ENCODE data around the gene IQCC. TPM values are rescaled to one million over a fixed set of nuclear protein-coding genes. Genes with fewer than 3 reads are reported as not detected.

IQCC gene
- total RNA-seq, 2 experiments from 2014 or later = 2.4 to 3.2 TPM

DNA sequence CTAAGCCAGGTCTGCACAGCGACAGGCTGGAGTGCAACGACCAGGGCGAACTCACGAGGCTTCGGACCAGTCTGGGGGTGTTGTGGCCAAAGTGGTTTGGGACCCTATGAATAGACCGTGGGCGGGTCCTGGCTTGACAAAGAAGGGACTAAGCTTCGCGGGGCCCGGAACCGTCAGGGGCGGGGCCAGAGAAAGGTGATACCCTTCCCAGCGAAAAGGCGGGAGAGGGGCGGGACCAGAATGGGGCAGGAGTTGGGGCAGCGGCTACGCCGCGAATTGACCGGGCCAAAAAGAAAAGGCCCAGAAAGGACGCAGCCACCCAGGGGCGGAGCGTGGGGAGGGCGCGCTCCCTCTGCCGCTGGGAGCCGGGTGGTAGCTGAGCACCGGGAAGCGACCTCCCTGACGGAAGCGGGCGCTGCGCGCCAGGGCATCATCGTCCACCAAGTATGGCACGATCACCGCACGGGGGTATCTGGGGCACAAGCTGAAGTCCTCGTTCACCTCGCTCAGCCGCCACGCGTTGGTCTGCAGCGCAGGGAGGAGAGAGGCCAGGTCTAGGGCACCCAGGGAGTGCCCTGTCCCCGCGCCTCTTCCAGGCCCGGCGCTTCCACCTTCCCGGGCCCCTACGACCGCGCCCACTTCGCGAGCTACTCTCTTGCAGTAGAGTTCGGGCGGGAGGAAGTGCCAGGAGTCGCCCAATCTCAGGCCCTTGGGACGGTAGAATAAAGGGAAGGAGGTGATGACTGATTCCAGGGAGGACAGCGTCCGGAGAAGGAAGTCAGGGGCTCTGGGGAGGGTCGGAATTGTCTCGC is 34.9 kb downstream of the IQCC start:
- no peaks in the 10 kb centered on the region for H3K9me3 ChIP-seq (ENCODE audit: control insufficient read depth in 1 of 2, insufficient read depth in 1 of 2, low read length in 2 of 2)
- no peaks in the 10 kb centered on the region for H3K9me3 Mint-ChIP-seq
- ChIA-PET POLR2A (interaction anchor here (0.7 to 21.2 kb wide), 26 partner anchors 9 to 168 kb away, joined by 3 to 543 read pairs (median 6); partner anchors contain the start of genes BSDC1, CCDC28B, HDAC1 and LCK), CTCF (interaction anchor here (0.7 to 4.0 kb wide), 27 partner anchors 9 to 146 kb away, joined by 3 to 48 read pairs (median 6); partner anchors contain the start of genes HDAC1, LCK and MARCKSL1)
- peak overlapping the region; percentile 94 for H3K4me3 Mint-ChIP-seq
- DNase-seq = peak in 13 of 14 experiments; percentile 38 to 86 (median 63)
- peak overlapping the region; percentile 64 for H3K27ac Mint-ChIP-seq
- TF ChIP-seq, protein P1, sequence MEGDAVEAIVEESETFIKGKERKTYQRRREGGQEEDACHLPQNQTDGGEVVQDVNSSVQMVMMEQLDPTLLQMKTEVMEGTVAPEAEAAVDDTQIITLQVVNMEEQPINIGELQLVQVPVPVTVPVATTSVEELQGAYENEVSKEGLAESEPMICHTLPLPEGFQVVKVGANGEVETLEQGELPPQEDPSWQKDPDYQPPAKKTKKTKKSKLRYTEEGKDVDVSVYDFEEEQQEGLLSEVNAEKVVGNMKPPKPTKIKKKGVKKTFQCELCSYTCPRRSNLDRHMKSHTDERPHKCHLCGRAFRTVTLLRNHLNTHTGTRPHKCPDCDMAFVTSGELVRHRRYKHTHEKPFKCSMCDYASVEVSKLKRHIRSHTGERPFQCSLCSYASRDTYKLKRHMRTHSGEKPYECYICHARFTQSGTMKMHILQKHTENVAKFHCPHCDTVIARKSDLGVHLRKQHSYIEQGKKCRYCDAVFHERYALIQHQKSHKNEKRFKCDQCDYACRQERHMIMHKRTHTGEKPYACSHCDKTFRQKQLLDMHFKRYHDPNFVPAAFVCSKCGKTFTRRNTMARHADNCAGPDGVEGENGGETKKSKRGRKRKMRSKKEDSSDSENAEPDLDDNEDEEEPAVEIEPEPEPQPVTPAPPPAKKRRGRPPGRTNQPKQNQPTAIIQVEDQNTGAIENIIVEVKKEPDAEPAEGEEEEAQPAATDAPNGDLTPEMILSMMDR (IDR thresholded peaks at IDR 0.05) = peak; percentile 52
- ATAC-seq (ENCODE audit: poor library complexity) = peak; percentile 75
- intact Hi-C loops (cut with DNase I, micrococcal nuclease) = loop anchor here (1.0 to 5.0 kb wide), 3 partner anchors 10 to 97 kb away; partner anchors contain the start of gene MARCKSL1 (in 1 of the 2)
- peak overlapping the region; percentile 15 to 50 for H3K27ac ChIP-seq (ENCODE audit: low read depth in 1 of 2, low read length in 2 of 2)
- H3K4me1 ChIP-seq (ENCODE audit: insufficient read depth, low read length) = peaks cover 33% of the 10 kb centered on the region
- peaks cover 25% of the 10 kb centered on the region for H3K4me1 Mint-ChIP-seq (ENCODE audit: low read depth)
- H3K27me3 ChIP-seq (ENCODE audit: control insufficient read depth in 1 of 2, insufficient read depth in 2 of 2, low read length in 2 of 2) = no peaks in the 10 kb centered on the region
- H3K4me3 ChIP-seq (ENCODE audit: low read length) = peak overlapping the region; percentile 90
- H3K27me3 Mint-ChIP-seq = no peaks in the 10 kb centered on the region
- peaks cover 4% of the 10 kb centered on the region for H3K36me3 Mint-ChIP-seq (ENCODE audit: low read depth)
- H3K36me3 ChIP-seq (ENCODE audit: insufficient read depth, low read length) = no peaks in the 10 kb centered on the region

DNA sequence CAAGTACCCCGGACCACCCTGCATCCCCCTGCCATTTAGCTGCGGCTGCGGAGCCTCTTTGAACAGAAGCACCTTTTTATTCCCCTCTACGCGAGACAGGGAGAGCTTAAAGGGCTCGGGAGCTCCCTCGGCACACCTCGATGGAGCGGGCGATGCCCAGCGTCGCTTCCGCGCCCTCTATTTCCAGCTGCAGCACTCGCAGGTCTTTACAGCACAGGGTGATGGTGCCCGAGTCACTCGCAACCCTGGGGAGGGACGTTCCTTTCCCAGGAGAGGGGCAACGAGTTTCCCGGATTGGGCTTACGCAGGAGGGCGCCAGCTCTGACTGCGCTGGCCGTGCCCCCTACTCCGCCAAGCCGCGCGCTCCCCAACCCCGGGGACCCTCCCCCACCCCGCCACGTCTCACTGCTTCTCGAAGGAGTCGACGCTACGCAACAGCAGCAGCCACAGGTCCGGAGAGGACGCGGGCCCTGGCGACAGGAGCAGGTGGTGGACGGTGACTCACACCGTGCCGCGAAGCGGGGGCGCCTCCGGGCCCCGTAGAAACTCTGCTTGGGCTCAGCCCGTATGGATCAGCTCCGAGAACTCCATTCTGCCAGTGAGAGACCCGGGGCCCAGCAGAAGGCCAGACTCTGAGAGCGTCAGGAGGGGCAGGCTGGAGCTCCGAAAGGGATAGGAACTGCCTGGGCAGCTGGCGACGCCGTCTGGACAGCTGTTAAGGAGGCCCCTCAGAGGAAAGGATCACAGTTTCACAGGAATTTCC is 35.7 kb downstream of the IQCC start:
- peak overlapping the region; percentile 94 for H3K4me3 Mint-ChIP-seq
- no peaks in the 10 kb centered on the region for H3K9me3 Mint-ChIP-seq
- H3K36me3 Mint-ChIP-seq (ENCODE audit: low read depth) = peaks cover 4% of the 10 kb centered on the region
- H3K36me3 ChIP-seq (ENCODE audit: insufficient read depth, low read length) = no peaks in the 10 kb centered on the region
- H3K27ac Mint-ChIP-seq = peak overlapping the region; percentile 64
- no peaks in the 10 kb centered on the region for H3K27me3 Mint-ChIP-seq
- H3K9me3 ChIP-seq (ENCODE audit: control insufficient read depth in 1 of 2, insufficient read depth in 1 of 2, low read length in 2 of 2) = no peaks in the 10 kb centered on the region
- intact Hi-C loops (cut with DNase I, micrococcal nuclease) = loop anchor here in 1 of 2 experiments (2.0 to 5.0 kb wide), 2 partner anchors 34 to 96 kb away; partner anchors contain the start of gene MARCKSL1
- H3K4me1 ChIP-seq (ENCODE audit: insufficient read depth, low read length) = peaks cover 40% of the 10 kb centered on the region
- CTCF ChIA-PET = interaction anchor here (0.7 to 4.0 kb wide), 24 partner anchors 8 to 145 kb away, joined by 3 to 48 read pairs (median 8); partner anchors contain the start of genes HDAC1, LCK and MARCKSL1
- H3K27me3 ChIP-seq (ENCODE audit: control insufficient read depth in 1 of 2, insufficient read depth in 2 of 2, low read length in 2 of 2) = no peaks in the 10 kb centered on the region
- peak overlapping the region; percentile 15 to 50 for H3K27ac ChIP-seq (ENCODE audit: low read depth in 1 of 2, low read length in 2 of 2)
- POLR2A ChIA-PET = interaction anchor here (0.9 to 21.2 kb wide), 24 partner anchors 8 to 168 kb away, joined by 3 to 543 read pairs (median 7); partner anchors contain the start of genes BSDC1, CCDC28B, HDAC1 and LCK
- peaks cover 31% of the 10 kb centered on the region for H3K4me1 Mint-ChIP-seq (ENCODE audit: low read depth)
- H3K4me3 ChIP-seq (ENCODE audit: low read length) = peak overlapping the region; percentile 90
- DNase-seq = peak in 10 of 14 experiments; percentile 28 to 71 (median 42)
- TF ChIP-seq, protein P1 (IDR thresholded peaks at IDR 0.05) = no peak
- ATAC-seq (ENCODE audit: poor library complexity) = peak; percentile 74

DNA sequence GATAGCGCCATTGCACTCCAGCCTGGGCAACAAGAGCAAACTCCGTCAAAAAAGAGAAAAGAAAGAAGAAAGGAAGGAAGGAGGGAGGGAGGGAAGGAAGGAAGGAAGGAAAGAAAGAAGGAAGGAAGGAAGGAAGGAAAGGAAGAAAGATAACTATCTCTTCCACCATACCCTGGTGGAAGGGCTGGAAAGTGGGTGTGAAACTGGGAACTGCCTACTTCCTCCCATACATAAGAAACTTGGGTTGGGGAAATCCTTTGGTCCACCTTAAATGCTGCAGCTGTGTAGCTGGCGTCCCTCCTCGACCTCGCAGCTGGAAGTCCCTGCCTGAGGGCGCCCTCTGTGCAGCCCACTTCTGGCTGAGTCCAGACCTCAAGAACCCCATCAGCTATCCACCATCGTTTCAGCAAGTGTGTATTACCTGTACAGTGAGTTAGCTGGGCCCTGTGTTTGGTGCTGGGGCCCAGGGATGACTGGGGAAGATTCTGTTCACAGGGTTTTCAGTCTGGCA is 36.9 kb downstream of the IQCC start:
- DNase-seq = peak in 1 of 14 experiments; percentile 37
- POLR2A ChIA-PET = interaction anchor here (1.2 to 21.2 kb wide), 4 partner anchors 20 to 49 kb away, joined by 3 to 543 read pairs (median 6); partner anchors contain the start of genes CCDC28B and HDAC1
- H3K4me3 Mint-ChIP-seq = peak overlapping the region; percentile 49
- H3K27ac ChIP-seq (ENCODE audit: low read depth in 1 of 2, low read length in 2 of 2) = no peak overlapping the region
- H3K27me3 ChIP-seq (ENCODE audit: control insufficient read depth in 1 of 2, insufficient read depth in 2 of 2, low read length in 2 of 2) = no peaks in the 10 kb centered on the region
- CTCF ChIA-PET = interaction anchor here (1.0 to 2.0 kb wide), 2 partner anchors 13 to 93 kb away, joined by 3 to 5 read pairs; partner anchors contain the start of gene MARCKSL1
- peaks cover 4% of the 10 kb centered on the region for H3K36me3 Mint-ChIP-seq (ENCODE audit: low read depth)
- no peaks in the 10 kb centered on the region for H3K27me3 Mint-ChIP-seq
- H3K4me1 ChIP-seq (ENCODE audit: insufficient read depth, low read length) = peaks cover 52% of the 10 kb centered on the region
- H3K36me3 ChIP-seq (ENCODE audit: insufficient read depth, low read length) = no peaks in the 10 kb centered on the region
- intact Hi-C loops (cut with DNase I, micrococcal nuclease) = loop anchor here in 1 of 2 experiments (5.0 kb wide), 1 partner anchor 95 kb away; the partner anchor contains the start of gene MARCKSL1
- no peak for ATAC-seq (ENCODE audit: poor library complexity)
- H3K4me3 ChIP-seq (ENCODE audit: low read length) = no peak overlapping the region
- H3K9me3 Mint-ChIP-seq = no peaks in the 10 kb centered on the region
- H3K4me1 Mint-ChIP-seq (ENCODE audit: low read depth) = peaks cover 44% of the 10 kb centered on the region
- H3K27ac Mint-ChIP-seq = peak overlapping the region; percentile 55
- H3K9me3 ChIP-seq (ENCODE audit: control insufficient read depth in 1 of 2, insufficient read depth in 1 of 2, low read length in 2 of 2) = no peaks in the 10 kb centered on the region
- TF ChIP-seq, protein P1 (IDR thresholded peaks at IDR 0.05) = no peak
